ENCODE results near the gene PAIP2.

DNA sequence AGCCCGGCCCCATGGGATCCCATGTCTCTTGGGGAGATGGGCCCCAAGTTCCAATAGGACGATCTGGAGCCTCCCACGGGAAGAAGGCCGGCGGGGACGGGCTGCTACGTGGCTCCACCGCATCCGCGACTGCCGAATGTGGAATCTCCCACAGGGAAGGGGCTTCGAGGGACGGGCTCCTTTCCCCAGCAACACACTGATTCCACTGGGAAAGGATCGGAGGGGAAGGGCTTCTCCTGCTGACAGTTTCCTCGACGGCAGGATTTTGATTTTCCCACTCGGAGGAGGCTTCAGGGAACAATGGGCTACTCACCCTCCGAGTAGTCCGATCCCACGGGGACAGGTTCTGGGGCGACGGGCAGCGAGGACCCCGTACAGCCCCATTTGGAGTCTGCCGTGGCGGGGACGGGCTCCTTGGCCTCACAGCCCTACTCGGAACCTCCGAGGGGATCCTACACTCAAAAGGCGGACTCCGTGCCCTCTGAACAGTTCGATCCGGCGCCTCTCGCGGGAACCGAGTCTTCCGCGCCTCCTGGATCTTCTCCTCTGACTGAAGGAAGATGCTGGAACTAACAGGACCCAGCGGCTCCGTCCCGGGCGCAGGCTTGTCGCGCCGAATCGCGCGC, 52.0 kb downstream of the PAIP2 start:
- TF ChIP-seq POLR2AphosphoS5 (IDR thresholded peaks at IDR 0.05) (no peak), CTCF (IDR thresholded peaks at IDR 0.05) (no peak)

Data from transverse colon (tissue), 4 donors.